GM18505 (cell line): ENCODE data around the gene IL5RA.

Source experiments
- ATAC-seq: cut with Tn5 transposase; IDR thresholded peaks from one replicate; pipeline ENCODE4 v1.9.1; 2021; ENCODE audit not compliant: unreplicated experiment
- POLR2A ChIP-seq: IDR thresholded peaks from 4 replicates; pipeline ENCODE4 v1.6.1; 2011; ENCODE audit warnings: borderline replicate concordance; ENCODE audit not compliant: insufficient read depth, insufficient read length; ENCODE audit errors: extremely low read depth

IL5RA gene

GRCh38 chr3:3066910-3067309 is 43.3 kb downstream of the IL5RA start:
- no peak for ATAC-seq
- no peak for TF ChIP-seq POLR2A

- peak; percentile 63 for ATAC-seq
Observed at GRCh38 chr3:3066378-3066777, 43.8 kb downstream of the IL5RA start.

GRCh38 chr3:3065876-3066275 is 44.3 kb downstream of the IL5RA start:
- ATAC-seq, result no peak
- TF ChIP-seq POLR2A, result no peak

More at GRCh38 chr3:3066378-3066777, 43.8 kb downstream of the IL5RA start:
- TF ChIP-seq POLR2A, result no peak

- TF ChIP-seq POLR2A, result no peak
- ATAC-seq, result no peak
Observed at GRCh38 chr3:3064297-3064696, 45.9 kb downstream of the IL5RA start.

- no peak for ATAC-seq
Observed at GRCh38 chr3:3059645-3060044, 50.5 kb downstream of the IL5RA start.

DNA sequence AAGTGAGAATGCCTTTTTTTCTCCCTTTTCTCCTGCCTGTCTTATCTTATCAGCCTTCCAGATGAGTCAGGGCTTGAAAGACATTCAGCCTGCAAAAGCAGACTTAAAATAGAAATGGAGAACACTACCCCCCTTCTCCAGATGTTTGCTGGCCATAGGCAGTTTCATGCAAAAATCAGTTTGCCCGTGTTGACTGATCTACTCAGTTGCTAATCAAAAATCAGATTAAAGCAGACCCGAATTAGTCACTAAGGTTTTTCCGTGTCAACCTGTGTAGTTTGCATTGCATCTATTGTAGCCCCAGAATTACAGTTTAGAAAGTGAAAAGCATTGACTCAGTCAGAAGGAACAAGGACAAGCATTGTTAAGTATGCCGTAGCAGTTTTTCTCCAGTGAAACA is 56.2 kb downstream of the IL5RA start:
- ATAC-seq, result no peak

More at GRCh38 chr3:3059645-3060044, 50.5 kb downstream of the IL5RA start:
- no peak for TF ChIP-seq POLR2A

DNA sequence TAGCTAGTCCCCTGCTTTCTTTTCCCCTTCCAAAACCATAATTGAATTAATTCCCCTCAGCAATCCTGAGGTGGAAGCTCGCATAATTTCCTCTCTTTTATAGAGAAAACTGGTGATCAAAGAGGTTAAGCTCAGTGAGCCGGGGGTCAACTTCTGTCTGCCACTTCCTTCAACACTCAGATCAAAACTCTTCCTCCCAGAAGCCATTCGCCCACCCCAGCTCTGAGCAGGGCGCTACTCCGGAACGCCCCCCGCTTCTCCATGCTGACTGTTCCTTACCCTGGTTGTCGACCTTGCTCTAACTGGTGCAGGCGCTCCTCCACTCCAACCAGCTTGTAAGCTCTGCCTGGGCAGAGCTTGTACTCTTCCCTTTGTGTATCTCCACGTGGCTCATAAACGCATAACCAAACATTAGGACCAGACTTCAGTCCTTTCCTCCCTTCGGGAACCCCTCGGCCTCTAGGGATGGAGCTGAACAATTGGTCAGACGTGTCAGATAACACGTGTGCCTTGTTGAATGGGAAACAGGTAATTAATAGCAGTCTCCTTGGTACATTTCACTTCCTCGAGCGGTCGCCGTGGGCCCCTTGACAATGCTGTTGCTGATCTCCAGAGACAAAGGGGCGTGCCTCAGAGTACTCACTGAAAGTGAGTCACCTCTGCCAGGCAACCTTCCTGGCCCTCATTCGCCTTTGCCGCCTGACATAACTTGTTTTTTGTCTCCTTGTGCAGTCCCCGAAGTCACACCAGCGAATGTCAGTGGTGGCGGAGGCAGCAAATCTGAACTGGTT is 71.8 kb downstream of the IL5RA start:
- ATAC-seq, result no peak
- no peak for TF ChIP-seq POLR2A

More for the DNA sequence above, 56.2 kb downstream of the IL5RA start:
- no peak for TF ChIP-seq POLR2A

DNA sequence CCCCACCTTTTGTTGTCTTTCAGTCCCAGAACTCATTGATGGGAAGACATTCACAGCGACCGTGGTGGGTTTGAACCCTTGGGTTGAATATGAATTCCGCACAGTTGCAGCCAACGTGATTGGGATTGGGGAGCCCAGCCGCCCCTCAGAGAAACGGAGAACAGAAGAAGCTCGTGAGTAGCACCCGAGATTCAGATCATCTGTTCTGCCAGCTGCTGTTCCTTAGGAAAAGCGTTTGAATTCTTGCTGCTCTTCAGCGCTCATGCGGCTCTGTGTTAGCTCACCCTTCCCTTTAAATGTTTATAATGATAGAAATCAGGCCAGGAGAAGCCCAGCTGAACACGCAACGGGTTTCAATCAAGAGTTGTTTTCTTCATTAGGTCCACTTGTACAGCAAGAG is 73.0 kb downstream of the IL5RA start:
- no peak for TF ChIP-seq POLR2A
- ATAC-seq, result no peak

DNA sequence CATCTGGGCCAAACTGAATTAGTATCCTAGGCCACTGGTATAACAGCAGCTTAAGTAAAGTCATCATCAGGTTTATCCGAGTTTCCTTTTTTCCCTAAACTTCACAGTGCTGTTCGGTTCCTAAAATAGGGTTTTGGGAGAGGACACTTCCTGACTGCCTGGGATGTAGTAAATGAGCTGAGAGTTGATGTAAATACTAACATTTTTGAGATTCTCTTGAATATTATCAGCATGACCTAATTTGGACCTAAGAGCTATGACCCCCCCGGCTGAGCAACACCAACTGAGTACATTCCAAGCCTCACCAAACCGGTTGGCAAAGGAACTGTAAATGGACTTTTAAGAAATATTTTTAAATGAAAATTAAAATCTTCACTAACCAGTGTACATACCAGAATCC is 78.8 kb downstream of the IL5RA start:
- ATAC-seq, result no peak
- no peak for TF ChIP-seq POLR2A

DNA sequence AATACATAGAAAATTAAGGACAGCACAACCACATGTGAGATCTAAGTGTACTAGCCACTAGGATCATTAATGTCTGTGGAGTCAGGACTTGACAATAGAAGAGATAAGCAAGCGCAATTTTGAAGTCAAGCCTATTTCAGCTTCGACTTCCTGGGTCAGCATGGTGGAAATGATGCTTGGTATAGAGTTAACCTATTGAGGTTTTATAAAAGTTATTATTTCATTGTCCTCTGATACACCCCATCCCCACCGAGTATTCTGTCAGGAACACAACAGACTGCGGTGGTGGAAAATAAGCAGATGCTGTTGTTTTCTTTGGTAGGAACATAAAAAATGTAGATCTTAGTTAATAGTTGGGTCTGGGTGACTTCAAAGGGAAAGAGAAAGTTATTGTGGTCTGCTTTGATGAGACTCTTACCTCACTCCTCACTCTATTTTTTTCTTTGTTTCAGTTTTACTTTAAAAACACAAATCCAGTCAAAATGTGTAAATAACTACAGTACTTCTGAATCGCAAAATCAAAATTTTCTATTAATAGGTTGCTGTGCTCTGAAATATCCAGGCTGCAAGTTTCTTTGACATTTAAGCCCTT is 82.1 kb downstream of the IL5RA start:
- no peak for TF ChIP-seq POLR2A
- peak; percentile 91 for ATAC-seq

- no peak for ATAC-seq
- TF ChIP-seq POLR2A, result no peak
Observed at GRCh38 chr3:3023111-3023745, 86.9 kb downstream of the IL5RA start.

GRCh38 chr3:3020209-3020608 is 90.0 kb downstream of the IL5RA start:
- no peak for TF ChIP-seq POLR2A
- ATAC-seq, result no peak
